HCT116 (cell line): ENCODE data around the gene C9orf78. TPM values are rescaled to one million over a fixed set of nuclear protein-coding genes. Genes with fewer than 3 reads are reported as not detected.

Source experiments
- ATAC-seq: fragments of 200-7000 bp; cut with Tn5 transposase; 2 replicates; pipeline ENCODE4 v1.9.1; 2020; ENCODE audit warnings: mild to moderate bottlenecking, moderate library complexity
- BruUV-seq: library from RNA; stranded (reverse); fragments of 400-500 nt; replicated peaks from 2 replicates; lab custom pipeline; 2021; lab: Mats Ljungman, UMichigan
- CTCF ChIA-PET: fragments of 300-600 bp; sonication (Branson Sonifier 250); formaldehyde crosslinking; loops from one replicate; lab custom pipeline; 2021; ENCODE audit warnings: antibody characterized with exemption; lab: Charles Lee
- POLR2A ChIA-PET: fragments of 300-600, 350-600 bp; sonication (Branson Sonifier 250); formaldehyde crosslinking; loops from one replicate; lab custom pipeline; 2021; ENCODE audit warnings: antibody characterized with exemption; lab: Charles Lee
- RAD21 ChIA-PET, 2 experiments: fragments of 300-600 bp; sonication (Branson Sonifier 250); formaldehyde crosslinking; loops; one replicate each; lab custom pipeline; 2023; ENCODE audit warnings: low total read pairs in 2 of 2; ENCODE audit not compliant: uncharacterized antibody in 2 of 2, unreplicated experiment in 2 of 2, low non-redundant PET in 1 of 2; lab: Charles Lee
- DNase-seq: peaks from one replicate; pipeline ENCODE4 v3.0.0-alpha.2; 2010; ENCODE audit warnings: low read depth, low spot score
- H2AFZ ChIP-seq: fragments of 200-600 bp; shearing (Covaris generic), sonication (generic); 2 replicates; pipeline ENCODE4 v1.6.1; 2017; ENCODE audit warnings: low read depth, mixed run types, mixed read lengths, antibody characterized with exemption, low read length; ENCODE audit not compliant: poor library complexity, severe bottlenecking
- H3K27ac ChIP-seq: 2 replicates; pipeline ENCODE4 v1.5.1; 2012; ENCODE audit warnings: low read depth, low read length
- H3K27me3 ChIP-seq: fragments of 200-600 bp; sonication (generic); 2 replicates; pipeline ENCODE4 v1.6.1; 2016; ENCODE audit warnings: mixed run types, low read length, mixed read lengths; ENCODE audit not compliant: insufficient read depth
- H3K36me3 ChIP-seq, 2 experiments: fragments of 200-500 bp in 1 of 2; fragments of 200-600 bp in 1 of 2; sonication (Bioruptor generic) in 1 of 2; sonication (generic) in 1 of 2; 2 replicates each; pipeline versions ENCODE4 v1.5.1 to v1.6.1; 2014 to 2016; ENCODE audit warnings: low read length in 2 of 2, inconsistent platforms in 1 of 2, mixed read lengths in 1 of 2, mixed run types in 1 of 2; ENCODE audit not compliant: insufficient read depth in 2 of 2, control insufficient read depth in 1 of 2
- H3K4me1 ChIP-seq, 2 experiments: fragments of 200-600 bp in 1 of 2; sonication (generic) in 1 of 2; 2 replicates each; pipeline versions ENCODE4 v1.5.1 to v1.6.1; 2012 to 2017; ENCODE audit warnings: low read length in 2 of 2, inconsistent platforms in 1 of 2, mild to moderate bottlenecking in 1 of 2, mixed read lengths in 1 of 2, mixed run types in 1 of 2, moderate library complexity in 1 of 2; ENCODE audit not compliant: insufficient read depth in 2 of 2, control insufficient read depth in 1 of 2
- H3K4me2 ChIP-seq: fragments of 200-600 bp; sonication (generic); 2 replicates; pipeline ENCODE4 v1.6.1; 2017; ENCODE audit warnings: mixed run types, low read length, mixed read lengths
- H3K4me3 ChIP-seq, 2 experiments: fragments of 200-600 bp in 1 of 2; sonication (generic) in 1 of 2; replicated peaks in 1 of 2; 2 replicates each; pipeline ENCODE4 v1.5.1; 2011 to 2016; ENCODE audit warnings: low read length in 2 of 2, control low read depth in 1 of 2, low read depth in 1 of 2, mild to moderate bottlenecking in 1 of 2, mixed read lengths in 1 of 2, mixed run types in 1 of 2
- H3K79me2 ChIP-seq: fragments of 200-600 bp; sonication (generic); 2 replicates; pipeline ENCODE4 v1.6.1; 2017; ENCODE audit warnings: mild to moderate bottlenecking, mixed run types, low read length, moderate library complexity, mixed read lengths; ENCODE audit not compliant: insufficient read depth
- H3K9ac ChIP-seq: fragments of 200-600 bp; sonication (generic); 2 replicates; pipeline ENCODE4 v1.6.1; 2016; ENCODE audit warnings: low read length, mixed read lengths
- H3K9me2 ChIP-seq: fragments of 200-600 bp; sonication (generic), shearing (Covaris generic); 2 replicates; pipeline ENCODE4 v1.6.1; 2017; ENCODE audit warnings: mixed run types, mild to moderate bottlenecking, moderate library complexity; ENCODE audit not compliant: insufficient read depth
- H3K9me3 ChIP-seq, 2 experiments: fragments of 200-500 bp in 1 of 2; fragments of 200-600 bp in 1 of 2; sonication (Bioruptor generic) in 1 of 2; sonication (generic) in 1 of 2; 2 replicates each; pipeline ENCODE4 v1.6.1; 2014 to 2017; ENCODE audit warnings: low read length in 2 of 2, mixed read lengths in 2 of 2, inconsistent platforms in 1 of 2, low read depth in 1 of 2, mild to moderate bottlenecking in 1 of 2, mixed run types in 1 of 2, moderate library complexity in 1 of 2; ENCODE audit not compliant: control insufficient read depth in 1 of 2, insufficient read depth in 1 of 2
- H4K20me1 ChIP-seq: fragments of 200-600 bp; sonication (generic), shearing (Covaris generic); 2 replicates; pipeline ENCODE4 v1.6.1; 2017; ENCODE audit warnings: mixed run types, mild to moderate bottlenecking, moderate library complexity; ENCODE audit not compliant: insufficient read depth
- EZH2phosphoT487 ChIP-seq: fragments of 200-600 bp; IDR thresholded peaks from 2 replicates; pipeline ENCODE4 v1.6.1; 2018; ENCODE audit warnings: antibody characterized with exemption, borderline replicate concordance
- FOSL1 ChIP-seq: IDR thresholded peaks from 2 replicates; pipeline ENCODE4 v1.6.1; 2012; ENCODE audit warnings: low read depth
- JUND ChIP-seq: IDR thresholded peaks from 2 replicates; pipeline ENCODE4 v1.6.1; 2012
- POLR2A ChIP-seq: IDR thresholded peaks from 2 replicates; pipeline ENCODE4 v1.7.0; 2011; ENCODE audit warnings: borderline replicate concordance; ENCODE audit not compliant: insufficient read depth, insufficient read length; ENCODE audit errors: extremely low read depth
- POLR2AphosphoS5 ChIP-seq: IDR thresholded peaks from 2 replicates; pipeline ENCODE4 v1.6.1; 2011; ENCODE audit warnings: mild to moderate bottlenecking, low read depth, low read length, moderate library complexity
- SIN3A ChIP-seq: IDR thresholded peaks from 2 replicates; pipeline ENCODE4 v1.6.1; 2012; ENCODE audit warnings: low read depth
- SP1 ChIP-seq: IDR thresholded peaks from 2 replicates; pipeline ENCODE4 v1.6.1; 2012; ENCODE audit warnings: low read depth
- SRF ChIP-seq: IDR thresholded peaks from 2 replicates; pipeline ENCODE4 v1.6.1; 2012; ENCODE audit warnings: low read depth
- YY1 ChIP-seq: IDR thresholded peaks from 2 replicates; pipeline ENCODE4 v1.6.1; 2011; ENCODE audit warnings: low read length, low read depth, moderate library complexity, mild to moderate bottlenecking; ENCODE audit not compliant: insufficient replicate concordance; ENCODE audit errors: extremely low read depth
- ZFX ChIP-seq: fragments of 450-650 bp; IDR thresholded peaks from 2 replicates; pipeline ENCODE4 v1.6.1; 2017
- intact Hi-C: fragments of 100-400 bp; cut with micrococcal nuclease; formaldehyde crosslinking; loops from 2 replicates; pipeline ENCODE4 v1.10.0; 2022
- total RNA-seq: library from RNA; stranded (reverse); gene quantifications from one replicate; pipeline ENCODE4 v1.2.1, GENCODE V29; 2021; ENCODE audit not compliant: unreplicated experiment
- TF ChIP-seq, protein P1 (sequence below): IDR thresholded peaks from 2 replicates; pipeline ENCODE4 v1.6.1; 2012; ENCODE audit warnings: low read depth
- TF ChIP-seq, protein P2 (sequence below), 3 experiments: fragments of 200-600 bp in 1 of 3; sonication (generic) in 1 of 3; IDR thresholded peaks in 2 of 3; conservative IDR thresholded peaks in 1 of 3; 2 replicates each; pipeline ENCODE4 v1.5.1; 2012 to 2017; ENCODE audit warnings: low read depth in 2 of 3, low read length in 2 of 3, antibody characterized with exemption in 1 of 3, borderline replicate concordance in 1 of 3, control low read depth in 1 of 3, mild to moderate bottlenecking in 1 of 3, mixed read lengths in 1 of 3, mixed run types in 1 of 3, moderate library complexity in 1 of 3; ENCODE audit not compliant: insufficient read depth in 1 of 3
- TF ChIP-seq, protein P3 (sequence below): IDR thresholded peaks from 2 replicates; pipeline ENCODE4 v1.6.1; 2012
- TF ChIP-seq, protein P4 (sequence below): IDR thresholded peaks from 2 replicates; pipeline ENCODE4 v1.6.1; 2012
- TF ChIP-seq, protein P5 (sequence below): IDR thresholded peaks from 2 replicates; pipeline ENCODE4 v1.6.1; 2011; ENCODE audit warnings: mild to moderate bottlenecking, low read length, moderate library complexity; ENCODE audit not compliant: insufficient replicate concordance; ENCODE audit errors: extremely low read depth

Gene C9orf78
- total RNA-seq, 1 experiment from 2014 or later = 41.4 TPM

DNA sequence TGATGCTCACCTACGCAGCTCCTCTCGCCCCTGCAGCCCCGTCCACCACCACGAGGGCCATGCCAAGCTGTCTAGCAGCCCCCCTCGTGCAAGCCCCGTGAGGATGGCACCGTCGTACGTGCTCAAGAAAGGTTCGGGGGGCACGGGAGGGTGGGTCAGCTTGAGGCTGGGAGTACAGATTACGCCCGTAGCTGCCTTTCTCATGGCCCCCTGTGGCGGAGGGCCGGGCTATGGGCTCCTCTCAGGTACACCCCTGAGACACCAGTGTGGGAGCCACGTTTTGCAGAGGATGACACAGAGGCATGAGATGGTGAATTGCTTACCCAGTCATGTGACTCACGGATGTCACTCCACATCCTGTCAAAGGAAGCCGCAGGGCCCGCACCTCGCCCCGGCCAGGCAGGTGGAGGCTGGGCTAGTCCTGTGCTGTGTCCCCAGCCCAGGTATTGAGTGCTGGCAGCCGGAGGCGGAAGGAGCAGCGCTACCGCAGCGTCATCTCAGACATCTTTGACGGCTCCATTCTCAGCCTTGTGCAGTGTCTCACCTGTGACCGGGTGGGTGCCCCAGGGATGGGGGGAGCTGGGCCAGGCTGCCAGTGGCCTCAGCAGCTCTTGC, 33.9 kb upstream of the C9orf78 start:
- no peak overlapping the region for H3K4me3 ChIP-seq
- TF ChIP-seq, protein P1, sequence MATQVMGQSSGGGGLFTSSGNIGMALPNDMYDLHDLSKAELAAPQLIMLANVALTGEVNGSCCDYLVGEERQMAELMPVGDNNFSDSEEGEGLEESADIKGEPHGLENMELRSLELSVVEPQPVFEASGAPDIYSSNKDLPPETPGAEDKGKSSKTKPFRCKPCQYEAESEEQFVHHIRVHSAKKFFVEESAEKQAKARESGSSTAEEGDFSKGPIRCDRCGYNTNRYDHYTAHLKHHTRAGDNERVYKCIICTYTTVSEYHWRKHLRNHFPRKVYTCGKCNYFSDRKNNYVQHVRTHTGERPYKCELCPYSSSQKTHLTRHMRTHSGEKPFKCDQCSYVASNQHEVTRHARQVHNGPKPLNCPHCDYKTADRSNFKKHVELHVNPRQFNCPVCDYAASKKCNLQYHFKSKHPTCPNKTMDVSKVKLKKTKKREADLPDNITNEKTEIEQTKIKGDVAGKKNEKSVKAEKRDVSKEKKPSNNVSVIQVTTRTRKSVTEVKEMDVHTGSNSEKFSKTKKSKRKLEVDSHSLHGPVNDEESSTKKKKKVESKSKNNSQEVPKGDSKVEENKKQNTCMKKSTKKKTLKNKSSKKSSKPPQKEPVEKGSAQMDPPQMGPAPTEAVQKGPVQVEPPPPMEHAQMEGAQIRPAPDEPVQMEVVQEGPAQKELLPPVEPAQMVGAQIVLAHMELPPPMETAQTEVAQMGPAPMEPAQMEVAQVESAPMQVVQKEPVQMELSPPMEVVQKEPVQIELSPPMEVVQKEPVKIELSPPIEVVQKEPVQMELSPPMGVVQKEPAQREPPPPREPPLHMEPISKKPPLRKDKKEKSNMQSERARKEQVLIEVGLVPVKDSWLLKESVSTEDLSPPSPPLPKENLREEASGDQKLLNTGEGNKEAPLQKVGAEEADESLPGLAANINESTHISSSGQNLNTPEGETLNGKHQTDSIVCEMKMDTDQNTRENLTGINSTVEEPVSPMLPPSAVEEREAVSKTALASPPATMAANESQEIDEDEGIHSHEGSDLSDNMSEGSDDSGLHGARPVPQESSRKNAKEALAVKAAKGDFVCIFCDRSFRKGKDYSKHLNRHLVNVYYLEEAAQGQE = no peak
- TF ChIP-seq SIN3A = no peak
- no peak for TF ChIP-seq EZH2phosphoT487
- no peak for TF ChIP-seq SP1
- TF ChIP-seq, protein P2, sequence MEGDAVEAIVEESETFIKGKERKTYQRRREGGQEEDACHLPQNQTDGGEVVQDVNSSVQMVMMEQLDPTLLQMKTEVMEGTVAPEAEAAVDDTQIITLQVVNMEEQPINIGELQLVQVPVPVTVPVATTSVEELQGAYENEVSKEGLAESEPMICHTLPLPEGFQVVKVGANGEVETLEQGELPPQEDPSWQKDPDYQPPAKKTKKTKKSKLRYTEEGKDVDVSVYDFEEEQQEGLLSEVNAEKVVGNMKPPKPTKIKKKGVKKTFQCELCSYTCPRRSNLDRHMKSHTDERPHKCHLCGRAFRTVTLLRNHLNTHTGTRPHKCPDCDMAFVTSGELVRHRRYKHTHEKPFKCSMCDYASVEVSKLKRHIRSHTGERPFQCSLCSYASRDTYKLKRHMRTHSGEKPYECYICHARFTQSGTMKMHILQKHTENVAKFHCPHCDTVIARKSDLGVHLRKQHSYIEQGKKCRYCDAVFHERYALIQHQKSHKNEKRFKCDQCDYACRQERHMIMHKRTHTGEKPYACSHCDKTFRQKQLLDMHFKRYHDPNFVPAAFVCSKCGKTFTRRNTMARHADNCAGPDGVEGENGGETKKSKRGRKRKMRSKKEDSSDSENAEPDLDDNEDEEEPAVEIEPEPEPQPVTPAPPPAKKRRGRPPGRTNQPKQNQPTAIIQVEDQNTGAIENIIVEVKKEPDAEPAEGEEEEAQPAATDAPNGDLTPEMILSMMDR (IDR thresholded peaks at IDR 0.05 in 2 of 3, conservative IDR thresholded peaks at IDR 0.05 in 1 of 3; ENCODE audit: borderline replicate concordance in 1 of 3, insufficient read depth in 1 of 3, low read depth in 2 of 3, low read length in 2 of 3) = no peak
- no peak for TF ChIP-seq SRF
- no peak for TF ChIP-seq ZFX
- no peak for TF ChIP-seq POLR2A
- TF ChIP-seq FOSL1 = no peak
- TF ChIP-seq, protein P3, sequence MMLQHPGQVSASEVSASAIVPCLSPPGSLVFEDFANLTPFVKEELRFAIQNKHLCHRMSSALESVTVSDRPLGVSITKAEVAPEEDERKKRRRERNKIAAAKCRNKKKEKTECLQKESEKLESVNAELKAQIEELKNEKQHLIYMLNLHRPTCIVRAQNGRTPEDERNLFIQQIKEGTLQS = no peak
- TF ChIP-seq, protein P4, sequence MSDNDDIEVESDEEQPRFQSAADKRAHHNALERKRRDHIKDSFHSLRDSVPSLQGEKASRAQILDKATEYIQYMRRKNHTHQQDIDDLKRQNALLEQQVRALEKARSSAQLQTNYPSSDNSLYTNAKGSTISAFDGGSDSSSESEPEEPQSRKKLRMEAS = no peak
- no peak for TF ChIP-seq YY1
- no peak for TF ChIP-seq POLR2AphosphoS5
- TF ChIP-seq, protein P5, sequence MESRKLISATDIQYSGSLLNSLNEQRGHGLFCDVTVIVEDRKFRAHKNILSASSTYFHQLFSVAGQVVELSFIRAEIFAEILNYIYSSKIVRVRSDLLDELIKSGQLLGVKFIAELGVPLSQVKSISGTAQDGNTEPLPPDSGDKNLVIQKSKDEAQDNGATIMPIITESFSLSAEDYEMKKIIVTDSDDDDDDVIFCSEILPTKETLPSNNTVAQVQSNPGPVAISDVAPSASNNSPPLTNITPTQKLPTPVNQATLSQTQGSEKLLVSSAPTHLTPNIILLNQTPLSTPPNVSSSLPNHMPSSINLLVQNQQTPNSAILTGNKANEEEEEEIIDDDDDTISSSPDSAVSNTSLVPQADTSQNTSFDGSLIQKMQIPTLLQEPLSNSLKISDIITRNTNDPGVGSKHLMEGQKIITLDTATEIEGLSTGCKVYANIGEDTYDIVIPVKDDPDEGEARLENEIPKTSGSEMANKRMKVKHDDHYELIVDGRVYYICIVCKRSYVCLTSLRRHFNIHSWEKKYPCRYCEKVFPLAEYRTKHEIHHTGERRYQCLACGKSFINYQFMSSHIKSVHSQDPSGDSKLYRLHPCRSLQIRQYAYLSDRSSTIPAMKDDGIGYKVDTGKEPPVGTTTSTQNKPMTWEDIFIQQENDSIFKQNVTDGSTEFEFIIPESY = no peak
- no peak for TF ChIP-seq JUND
- TF ChIP-seq, all 23 proteins: peak for 0
- no peaks in the 10 kb centered on the region for H3K9me3 ChIP-seq
- H3K27ac ChIP-seq = no peak overlapping the region
- no peak for DNase-seq
- ATAC-seq = no peak
- ChIA-PET RAD21 (no interaction called here), CTCF (no interaction called here), POLR2A (no interaction called here)
- intact Hi-C loops = no loop called here
- no peak overlapping the region for H3K4me2 ChIP-seq
- H3K4me1 ChIP-seq = no peaks in the 10 kb centered on the region
- H4K20me1 ChIP-seq = no peaks in the 10 kb centered on the region
- H3K9ac ChIP-seq = no peak overlapping the region
- H3K9me2 ChIP-seq = no peaks in the 10 kb centered on the region
- no peaks in the 10 kb centered on the region for H3K27me3 ChIP-seq
- H3K79me2 ChIP-seq = no peaks in the 10 kb centered on the region
- BruUV-seq = no TSS peak
- H3K36me3 ChIP-seq = no peaks in the 10 kb centered on the region
- no peak overlapping the region for H2AFZ ChIP-seq
